ENCODE results near the gene MACF1.
A peak's percentile ranks its signal among the peaks of the same experiment; 100 is the strongest.
"Not testable (repeated sequence)": the region's sequence is repeated elsewhere in the genome, so short reads cannot be mapped to it uniquely, and the experiment has no call there.

Gene MACF1

GRCh38 chr1:39416609-39417008 is 212.1 kb downstream of the MACF1 start:
- DNase-seq (ENCODE audit: low spot score), result no peak

- no peak for DNase-seq (ENCODE audit: low spot score)
Observed at GRCh38 chr1:39418236-39418635, 213.7 kb downstream of the MACF1 start.

GRCh38 chr1:39420493-39420892 is 216.0 kb downstream of the MACF1 start:
- no peak for DNase-seq (ENCODE audit: low spot score)

- no peak for DNase-seq (ENCODE audit: low spot score)
Observed at GRCh38 chr1:39422614-39423013, 218.1 kb downstream of the MACF1 start.

- DNase-seq (ENCODE audit: low spot score), result no peak
Observed at GRCh38 chr1:39425151-39425550, 220.7 kb downstream of the MACF1 start.

- DNase-seq (ENCODE audit: low spot score), result no peak
Observed at GRCh38 chr1:39425634-39426033, 221.1 kb downstream of the MACF1 start.

- DNase-seq (ENCODE audit: low spot score), result no peak
Observed at GRCh38 chr1:39426346-39426745, 221.9 kb downstream of the MACF1 start.

GRCh38 chr1:39427374-39427773 is 222.9 kb downstream of the MACF1 start:
- DNase-seq (ENCODE audit: low spot score), result no peak

- no peak for DNase-seq (ENCODE audit: low spot score)
Observed at GRCh38 chr1:39427912-39428311, 223.4 kb downstream of the MACF1 start.

GRCh38 chr1:39431927-39432326 is 227.4 kb downstream of the MACF1 start:
- peak; percentile 10 for DNase-seq (ENCODE audit: low spot score)

- DNase-seq (ENCODE audit: low spot score), result no peak
Observed at GRCh38 chr1:39434797-39435395, 230.4 kb downstream of the MACF1 start.

GRCh38 chr1:39435597-39435996 is 231.1 kb downstream of the MACF1 start:
- DNase-seq (ENCODE audit: low spot score), result no peak

GRCh38 chr1:39436842-39437241 is 232.3 kb downstream of the MACF1 start:
- no peak for DNase-seq (ENCODE audit: low spot score)

- DNase-seq (ENCODE audit: low spot score), result no peak
Observed at GRCh38 chr1:39438042-39438441, 233.5 kb downstream of the MACF1 start.

- DNase-seq (ENCODE audit: low spot score), result no peak
Observed at GRCh38 chr1:39440856-39441255, 236.4 kb downstream of the MACF1 start.

GRCh38 chr1:39441797-39442196 is 237.3 kb downstream of the MACF1 start:
- DNase-seq (ENCODE audit: low spot score), result no peak

GRCh38 chr1:39445573-39445972 is 241.1 kb downstream of the MACF1 start:
- no peak for DNase-seq (ENCODE audit: low spot score)

- no peak for DNase-seq (ENCODE audit: low spot score)
Observed at GRCh38 chr1:39446986-39447567, 242.6 kb downstream of the MACF1 start.

GRCh38 chr1:39450041-39450440 is 245.5 kb downstream of the MACF1 start:
- not testable (repeated sequence) for DNase-seq (ENCODE audit: low spot score)

- peak; percentile 63 for DNase-seq (ENCODE audit: low spot score)
Observed at GRCh38 chr1:39450956-39451606, 246.6 kb downstream of the MACF1 start.

GRCh38 chr1:39452081-39452480 is 247.6 kb downstream of the MACF1 start:
- no peak for DNase-seq (ENCODE audit: low spot score)

GRCh38 chr1:39452540-39452939 is 248.0 kb downstream of the MACF1 start:
- DNase-seq (ENCODE audit: low spot score), result no peak

GRCh38 chr1:39453603-39454002 is 249.1 kb downstream of the MACF1 start:
- DNase-seq (ENCODE audit: low spot score), result no peak

- no peak for DNase-seq (ENCODE audit: low spot score)
Observed at GRCh38 chr1:39458991-39459390, 254.5 kb downstream of the MACF1 start.
